Activated CD8-positive, alpha-beta memory T cell treated with anti-CD3 and anti-CD28 coated beads for 48 hours (primary cell): ENCODE measurements around the gene FBN1.

Experiments
- DNase-seq, 3 experiments: peaks; one replicate each; pipeline ENCODE4 v3.0.0-alpha.2; 2020; ENCODE audit warnings: low read depth in 2 of 3, low spot score in 2 of 3

The FBN1 gene

DNA sequence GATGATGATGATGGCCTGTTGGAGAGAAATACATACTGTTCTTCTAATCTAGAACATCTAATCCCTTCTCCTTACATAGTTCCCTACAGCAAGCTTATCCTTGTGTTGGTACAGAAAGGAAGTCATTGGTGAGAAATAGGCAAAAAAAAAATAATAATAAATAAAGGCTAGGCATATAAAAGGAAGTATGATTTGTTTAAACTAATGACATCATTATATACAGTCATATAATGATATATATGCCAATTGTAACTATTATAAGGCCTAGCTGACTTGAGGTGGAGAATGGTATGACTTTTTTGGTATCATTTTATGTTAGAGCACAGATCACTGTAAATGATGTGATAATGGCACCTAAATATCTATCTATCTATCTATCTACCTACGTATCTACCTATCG, 171.8 kb downstream of the FBN1 start:
- DNase-seq, result no peak

DNA sequence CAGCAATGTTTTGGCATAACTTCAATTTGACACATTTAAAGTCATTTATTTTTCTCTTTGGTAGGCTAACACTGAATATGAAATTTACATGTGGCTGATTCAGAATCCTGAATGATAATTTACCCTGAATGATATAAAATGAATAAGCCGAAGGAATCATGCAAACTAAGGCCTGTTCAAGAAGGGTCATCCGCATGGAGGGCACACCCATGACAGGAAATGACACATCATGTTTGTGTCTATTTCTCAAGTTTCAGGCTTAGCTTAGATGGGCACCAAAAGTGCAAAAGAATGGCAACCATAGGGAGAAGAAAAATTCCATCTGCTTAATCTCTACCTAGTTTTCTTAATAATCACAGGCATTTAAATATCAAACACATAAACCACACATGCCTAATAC, 172.8 kb downstream of the FBN1 start:
- no peak for DNase-seq

DNA sequence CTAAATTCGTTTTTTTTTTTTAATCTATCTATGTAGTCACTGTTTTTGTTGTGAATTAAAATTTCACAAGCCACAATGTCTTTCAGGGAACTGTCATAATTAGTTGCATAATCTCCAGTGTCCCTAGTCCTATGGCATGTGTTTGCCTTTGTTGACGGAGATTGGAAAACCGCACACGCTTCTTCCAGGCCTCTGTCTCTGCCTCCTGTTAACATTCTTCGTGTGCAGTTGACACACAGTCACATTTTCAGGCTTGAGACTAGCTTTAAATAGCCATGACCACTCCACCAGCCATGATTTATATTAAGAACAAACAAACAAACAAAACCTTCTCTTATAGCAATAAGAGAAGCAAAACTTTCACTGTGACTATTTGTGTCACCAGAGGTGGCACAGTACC, 174.4 kb downstream of the FBN1 start:
- DNase-seq, result no peak

DNA sequence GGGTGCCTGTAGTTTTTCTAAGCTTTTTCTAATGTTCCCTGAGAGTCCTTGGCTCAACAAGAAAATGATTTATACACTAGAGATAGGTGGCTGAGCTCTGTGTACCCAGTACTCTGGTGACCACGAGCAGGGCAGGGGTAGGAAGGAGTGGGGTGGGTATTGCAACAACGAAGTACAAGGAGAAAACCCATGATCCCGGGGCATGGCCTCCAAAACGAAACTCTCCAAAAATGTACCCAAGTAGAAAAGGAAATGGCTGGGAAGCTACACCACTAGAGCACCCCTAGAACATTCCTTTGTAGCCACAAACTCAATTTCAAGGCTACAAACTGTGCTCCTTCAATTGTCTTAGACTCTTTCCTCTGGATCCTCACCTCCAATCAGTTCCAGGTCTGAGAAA, 175.4 kb downstream of the FBN1 start:
- no peak for DNase-seq

DNA sequence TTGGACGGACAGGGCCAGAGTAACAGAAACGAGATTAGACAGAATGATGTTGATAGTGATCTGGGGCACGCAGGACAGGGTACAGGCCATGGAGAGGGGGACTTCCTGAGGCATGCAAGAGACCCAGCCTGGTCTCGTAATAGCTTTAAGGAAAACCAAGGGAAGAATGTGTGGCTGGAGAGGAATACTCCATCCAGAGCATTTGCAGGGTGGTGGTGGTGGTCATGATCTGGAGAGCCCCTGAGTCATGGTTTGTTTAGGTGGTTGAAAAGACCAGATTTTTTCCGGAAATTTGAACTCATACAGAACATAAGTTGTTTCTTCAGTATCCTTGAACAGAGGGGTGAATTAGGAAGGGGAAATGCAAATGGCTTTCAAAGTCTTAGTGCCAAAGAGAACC, 175.8 kb downstream of the FBN1 start:
- no peak for DNase-seq

DNA sequence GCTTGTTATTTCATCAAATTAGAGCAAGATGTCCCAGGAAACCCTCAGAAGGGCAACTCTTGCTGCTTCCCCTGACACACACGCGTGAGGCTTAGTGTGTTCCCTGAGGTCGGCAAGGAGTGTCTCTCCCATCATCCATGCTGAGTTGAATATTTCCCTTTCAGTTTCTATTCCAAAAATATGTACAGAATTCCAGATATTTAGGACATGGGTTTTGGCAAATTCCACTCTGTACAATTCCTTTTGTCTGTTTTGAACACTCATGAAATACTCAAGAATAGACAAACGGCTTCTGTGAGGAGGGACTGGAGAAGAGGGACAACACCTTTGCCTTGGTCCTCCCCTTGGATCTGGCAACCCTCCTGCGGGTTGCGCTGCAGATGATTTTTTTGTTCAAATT, 176.2 kb downstream of the FBN1 start:
- no peak for DNase-seq

DNA sequence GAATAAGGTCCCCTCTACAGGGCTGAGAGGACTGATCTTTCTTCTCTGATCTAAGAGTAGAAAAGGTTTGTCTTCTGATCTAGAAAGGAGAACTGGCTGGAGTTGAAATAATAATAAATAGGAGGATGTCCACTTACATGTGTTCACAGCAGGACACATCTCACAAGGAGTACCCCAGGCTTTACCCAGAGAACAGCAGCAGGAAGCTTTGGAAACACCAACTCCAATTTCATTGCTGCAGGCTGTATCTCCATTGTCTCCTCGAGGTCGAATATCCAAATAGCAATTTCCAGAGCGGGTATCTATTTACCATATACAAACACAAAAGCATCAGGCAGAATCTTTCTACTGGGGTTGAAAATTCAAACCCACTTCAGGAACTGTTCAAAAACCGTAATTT, 177.7 kb downstream of the FBN1 start:
- DNase-seq, result no peak

DNA sequence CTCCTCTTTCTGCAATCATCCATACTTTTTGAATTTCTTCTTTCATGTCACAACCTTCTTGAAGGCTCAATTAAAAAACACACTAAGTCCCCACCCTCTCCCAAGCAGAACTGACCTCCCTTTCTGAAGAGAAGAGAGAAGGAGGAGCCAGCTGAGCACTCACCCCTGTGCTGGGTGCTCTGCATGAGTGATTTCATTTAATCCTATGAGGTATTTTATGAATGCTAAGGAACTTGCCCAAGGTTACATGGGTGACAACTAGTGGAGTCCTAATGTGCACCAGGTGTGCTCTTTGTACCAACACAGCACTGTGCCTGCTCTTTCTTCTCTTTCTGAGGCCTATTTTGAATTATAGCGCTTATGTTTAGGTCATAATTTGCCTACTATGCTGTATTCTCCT, 178.7 kb downstream of the FBN1 start:
- no peak for DNase-seq

DNA sequence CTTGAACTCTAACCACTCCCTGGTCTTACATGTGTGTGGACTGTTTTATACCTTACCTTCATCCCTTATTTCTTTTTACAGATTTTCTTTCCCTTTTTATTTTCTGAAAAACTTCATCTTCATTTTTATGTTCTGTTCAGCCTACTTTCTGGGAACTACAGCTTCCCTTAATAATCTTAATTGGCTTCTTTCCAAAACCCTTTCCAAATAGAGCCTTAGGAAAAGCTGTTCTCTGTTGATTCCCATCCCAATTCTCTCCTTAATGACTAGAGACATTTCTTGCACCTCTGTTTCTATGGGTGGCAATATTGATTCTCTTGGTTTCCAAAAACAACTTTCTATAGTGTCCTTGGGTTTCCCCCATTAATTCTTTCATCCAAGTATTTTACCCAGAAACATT, 179.4 kb downstream of the FBN1 start:
- no peak for DNase-seq

DNA sequence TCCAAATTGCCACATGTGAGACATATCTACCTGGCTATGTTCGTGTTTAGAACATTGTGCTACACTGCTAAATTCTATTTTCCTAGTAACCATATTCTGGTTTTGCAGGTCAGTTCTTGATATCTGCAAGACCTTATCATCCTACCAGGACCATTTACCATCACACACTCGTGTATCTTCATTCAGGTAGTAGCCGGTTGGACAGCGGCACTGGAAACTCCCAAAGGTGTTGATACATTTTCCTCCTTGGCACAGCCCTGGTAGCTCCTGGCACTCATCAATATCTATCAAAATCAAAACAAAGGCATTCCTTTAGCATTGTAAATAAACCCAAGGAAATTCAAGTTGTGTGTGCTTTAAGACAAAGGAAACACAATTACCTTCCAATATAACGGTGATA, 180.1 kb downstream of the FBN1 start:
- no peak for DNase-seq

DNA sequence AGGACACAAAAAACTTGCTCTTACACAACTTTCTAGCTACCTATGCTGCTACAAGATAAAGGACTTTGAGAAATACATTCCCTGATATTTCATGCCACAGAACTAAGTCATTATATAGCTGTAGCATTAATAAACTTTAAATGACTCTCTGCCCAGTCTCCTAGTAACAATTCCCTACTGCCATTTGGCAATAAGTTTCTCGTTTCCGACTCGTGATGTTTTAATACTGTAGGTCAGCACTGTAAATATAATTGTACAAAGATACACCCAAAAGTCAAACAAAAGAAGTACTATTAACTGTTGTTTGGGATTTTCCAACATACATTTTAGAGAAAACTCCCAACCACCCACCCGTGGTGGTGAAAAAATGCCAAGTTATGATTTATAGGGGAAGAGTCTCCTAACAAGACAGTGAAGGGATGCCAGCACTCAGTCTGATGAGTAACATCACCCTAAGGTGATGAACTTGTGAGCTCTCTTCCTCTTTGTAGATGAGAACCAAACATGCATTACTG, 182.1 kb downstream of the FBN1 start:
- no peak for DNase-seq

DNA sequence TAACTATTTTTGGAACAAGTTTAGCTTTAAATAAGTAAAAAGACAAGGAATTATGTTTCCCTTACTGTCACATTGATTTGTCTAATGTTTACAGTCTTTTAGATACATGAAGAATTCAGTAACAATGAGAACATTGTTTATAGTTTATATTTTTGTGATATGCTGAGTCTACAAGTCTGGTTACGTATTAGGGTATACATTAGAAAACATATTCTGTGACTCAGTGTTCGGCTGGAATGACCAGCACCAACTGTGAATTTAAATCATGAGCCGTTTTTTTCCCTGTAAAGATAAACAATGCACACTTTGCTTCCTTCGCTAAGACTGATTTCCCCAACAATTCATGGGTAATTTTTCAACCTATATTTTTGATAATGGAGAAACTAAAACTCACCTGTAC, 182.8 kb downstream of the FBN1 start:
- no peak for DNase-seq

DNA sequence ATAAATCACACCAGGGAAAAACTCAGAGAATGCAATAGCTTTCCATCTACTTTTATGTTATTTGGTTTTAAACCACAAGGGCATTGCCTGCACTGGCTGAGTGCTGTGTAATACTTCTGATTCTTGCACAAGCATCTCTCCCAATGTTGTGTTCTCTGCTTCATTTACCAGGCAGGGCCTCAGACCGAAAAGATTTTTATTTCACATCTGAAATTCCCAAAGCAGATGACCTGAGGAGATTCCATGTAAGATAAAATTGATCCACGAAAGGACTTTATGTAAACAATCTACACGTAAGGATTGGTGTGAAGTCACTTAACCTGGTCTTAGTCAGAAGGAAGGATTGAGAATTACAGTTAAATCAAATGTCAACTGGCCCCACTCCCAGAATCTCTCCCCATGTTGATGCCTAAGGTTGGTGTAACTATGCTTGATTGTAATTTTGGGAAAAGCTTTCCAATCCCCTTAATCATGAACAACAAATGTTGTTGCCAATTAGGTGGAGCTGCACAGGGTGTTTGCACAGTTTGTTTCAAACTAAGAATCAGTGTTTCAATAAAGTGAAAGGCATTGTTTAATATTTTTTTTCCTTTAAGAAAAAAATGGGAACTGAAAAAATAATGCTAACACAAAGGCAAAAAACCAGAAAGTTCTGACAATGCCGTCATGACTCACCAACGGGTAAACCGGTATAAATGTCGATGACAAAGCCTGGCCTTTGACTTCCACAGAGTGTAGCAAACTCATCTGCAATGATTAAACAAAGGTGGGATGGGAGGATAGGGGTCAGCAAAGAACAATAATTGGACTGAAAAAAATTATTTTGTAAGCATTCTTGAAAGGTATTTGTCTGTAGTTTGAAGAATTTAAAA, 185.7 kb downstream of the FBN1 start:
- DNase-seq, result no peak

DNA sequence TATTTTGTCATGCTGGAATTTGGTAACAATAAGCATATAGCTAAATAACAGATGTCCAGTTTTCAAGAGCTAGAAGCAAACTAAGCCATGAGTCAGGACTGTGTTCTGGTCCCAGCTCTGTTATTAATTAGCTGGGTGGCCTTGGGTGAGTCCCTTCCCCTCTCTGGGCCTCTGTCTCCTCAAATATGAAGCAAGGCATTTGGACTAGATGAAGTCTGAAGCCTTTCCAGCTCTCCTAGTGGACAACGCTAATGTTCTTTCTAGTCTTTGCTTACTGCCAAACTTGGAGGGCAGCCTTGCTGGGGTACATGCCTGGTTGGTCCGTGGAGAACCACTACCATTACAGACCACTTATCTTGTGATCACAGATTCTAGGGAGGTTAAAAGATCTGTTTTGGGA, 186.6 kb downstream of the FBN1 start:
- no peak for DNase-seq

DNA sequence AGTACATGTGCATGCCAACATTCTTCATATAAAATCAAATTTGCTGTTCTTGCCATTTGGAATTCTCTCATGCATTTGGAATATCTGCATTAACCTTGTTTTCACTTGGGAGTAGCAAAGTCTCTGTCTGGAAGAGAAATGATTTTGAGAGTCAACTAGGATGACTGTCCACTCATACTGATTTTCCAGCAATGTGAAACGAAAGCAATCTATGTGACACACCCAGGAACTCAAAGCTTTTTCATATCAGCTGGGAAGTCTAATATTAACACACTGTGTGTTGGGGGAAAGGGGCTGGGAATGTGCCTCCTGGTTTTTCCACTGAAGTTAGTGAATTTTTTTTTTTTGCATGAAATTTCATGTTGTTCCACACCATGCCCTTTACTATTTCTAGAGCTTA, 189.4 kb downstream of the FBN1 start:
- no peak for DNase-seq

DNA sequence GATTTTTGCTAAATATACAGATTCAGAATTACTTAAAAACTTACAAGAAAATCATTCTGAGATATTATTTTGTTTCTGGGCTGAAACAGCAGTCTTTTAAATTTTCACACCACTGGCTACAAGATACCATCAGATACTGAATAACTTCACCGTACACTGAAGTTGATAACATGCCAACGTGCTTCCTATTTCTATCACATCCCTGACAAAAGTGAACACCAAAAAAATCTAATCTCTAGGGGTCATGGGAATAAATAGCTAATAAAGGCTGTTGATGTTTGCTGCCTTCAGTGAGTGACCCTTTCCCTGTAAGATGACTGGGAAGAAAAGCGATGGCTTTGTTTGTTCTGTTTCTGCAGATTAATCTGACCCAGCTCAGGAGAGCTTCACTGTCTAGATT, 193.8 kb downstream of the FBN1 start:
- no peak for DNase-seq

DNA sequence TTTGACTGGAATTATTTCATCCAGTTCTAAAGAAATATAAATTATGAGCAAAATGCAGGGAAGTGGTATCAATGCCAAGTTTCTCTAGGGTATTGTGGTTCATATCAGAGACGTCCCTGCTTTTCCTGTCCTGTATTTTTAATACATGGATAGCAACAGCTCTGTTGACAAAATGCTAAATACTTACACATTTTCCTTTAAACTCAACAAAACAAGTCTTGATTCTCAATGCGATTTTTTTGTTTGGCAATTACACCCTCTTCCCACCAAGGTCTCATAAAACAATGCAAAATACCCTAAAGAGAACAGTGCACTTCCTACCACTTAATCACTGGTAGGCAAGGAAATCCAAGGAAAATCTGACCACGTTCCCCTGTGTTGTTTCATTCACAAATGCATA, 194.3 kb downstream of the FBN1 start:
- DNase-seq, result no peak

DNA sequence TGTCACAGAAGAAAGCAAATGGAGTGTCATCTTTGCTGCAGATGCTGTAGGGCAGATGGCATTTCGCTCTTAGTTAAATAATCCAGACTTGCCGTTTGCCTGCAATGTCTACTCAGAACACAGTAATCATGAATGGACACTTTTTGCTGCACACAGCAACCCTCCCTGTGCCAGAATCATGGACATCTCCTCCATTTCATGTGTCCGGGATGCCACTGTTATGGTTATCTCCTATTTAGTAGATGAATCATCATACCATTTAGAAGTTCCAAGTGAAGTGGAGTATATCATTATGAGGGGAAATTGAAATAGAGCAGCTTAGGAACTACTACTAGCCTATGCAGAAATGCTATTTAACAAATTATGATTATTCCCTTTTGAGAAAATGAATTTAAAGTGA, 195.8 kb downstream of the FBN1 start:
- DNase-seq, result no peak

DNA sequence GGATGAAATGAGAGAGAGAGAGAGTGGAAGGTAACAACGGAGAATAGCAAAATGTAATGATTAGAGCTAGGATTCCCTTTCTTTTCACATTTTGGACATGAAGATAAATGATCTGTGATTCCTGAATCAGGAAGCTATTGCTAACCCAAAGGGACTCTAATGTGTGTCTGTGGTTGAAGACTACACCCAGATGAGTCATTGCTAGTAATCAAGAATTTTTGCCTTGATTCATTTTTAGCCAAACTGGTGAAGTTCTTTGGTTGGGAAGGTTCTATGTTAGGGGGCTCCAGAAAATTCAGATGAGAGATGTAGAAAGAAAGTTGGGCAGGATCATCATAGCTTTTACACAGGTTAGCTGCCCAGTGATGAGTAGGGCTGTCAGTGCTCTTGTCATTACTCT, 197.9 kb downstream of the FBN1 start:
- DNase-seq, result no peak

DNA sequence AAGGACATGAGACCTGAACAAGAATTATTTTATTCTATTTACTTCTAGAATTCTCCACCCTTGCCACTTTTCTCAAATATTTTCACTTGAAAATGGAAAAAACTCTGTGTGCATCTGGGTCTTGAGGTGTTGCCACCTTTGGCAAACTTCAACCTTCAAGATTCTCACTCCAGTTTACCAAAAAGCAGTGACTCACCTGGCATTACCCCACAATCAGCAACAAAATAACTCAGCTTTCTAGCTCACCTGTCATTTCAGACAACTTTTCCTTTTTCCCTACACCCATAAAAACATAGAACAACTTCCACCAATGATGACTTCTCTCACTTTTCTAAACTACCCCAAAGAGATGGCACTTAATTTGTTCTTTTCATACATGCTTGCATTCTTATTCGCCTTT, 198.5 kb downstream of the FBN1 start:
- no peak for DNase-seq

DNA sequence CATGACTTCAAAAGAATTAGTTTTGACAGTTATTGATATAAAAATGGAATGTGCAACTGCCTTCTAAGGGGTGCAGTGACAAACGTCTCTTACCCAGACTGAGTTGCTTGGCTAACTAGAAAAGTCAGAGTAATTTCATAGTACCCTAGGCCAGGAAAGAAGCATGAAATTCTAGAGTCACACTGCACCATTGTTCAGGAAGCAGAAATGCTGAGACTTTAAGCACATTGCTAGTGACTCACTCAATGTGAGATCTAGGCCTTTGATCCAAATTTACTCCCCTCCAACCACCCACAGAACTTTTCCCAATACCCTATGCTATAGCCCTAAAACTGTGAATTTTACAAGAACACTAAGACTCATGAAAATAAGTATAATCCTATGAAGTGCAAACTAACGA, 203.5 kb downstream of the FBN1 start:
- no peak for DNase-seq

DNA sequence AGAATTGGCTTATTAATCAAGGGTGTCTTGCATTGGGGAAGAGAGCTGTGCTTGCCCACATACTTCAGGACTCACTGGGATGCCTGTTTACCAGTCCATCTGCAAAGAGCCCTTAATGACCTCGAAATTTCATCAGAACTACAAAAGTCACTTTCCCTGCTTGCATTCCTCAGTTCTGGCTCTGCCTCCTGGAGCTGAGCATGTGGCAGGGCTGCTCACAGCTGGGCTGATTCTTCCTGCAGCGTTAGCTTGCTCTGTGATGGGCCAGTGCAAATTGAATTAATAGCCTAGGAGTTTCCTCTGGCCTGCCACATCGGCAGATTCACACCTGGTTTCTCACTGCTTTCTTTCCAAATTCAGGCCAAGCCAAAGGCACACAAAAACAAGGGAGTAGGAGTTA, 205.4 kb downstream of the FBN1 start:
- DNase-seq, result no peak

DNA sequence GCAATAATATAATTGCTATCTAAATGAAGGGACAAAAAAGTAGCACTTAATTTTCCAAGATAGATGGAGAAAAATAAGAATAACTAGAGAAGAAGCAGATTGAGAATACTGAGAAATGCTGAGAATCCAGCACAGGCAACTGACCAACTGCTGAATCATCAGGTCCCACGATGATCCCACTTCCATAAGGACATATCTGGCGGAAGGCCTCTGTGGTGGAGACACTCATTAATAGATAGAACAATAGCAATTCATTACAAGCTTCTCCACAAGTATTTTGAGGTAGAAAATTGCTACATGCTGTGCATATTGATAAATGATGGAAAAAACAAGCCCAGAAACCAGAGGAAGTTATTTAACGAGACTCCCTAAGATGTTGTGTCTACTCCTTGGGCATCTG, 208.3 kb downstream of the FBN1 start:
- DNase-seq, result no peak
